D721Med (cell line): ENCODE data around the gene AP1G1.
"Not testable (repeated sequence)": the region's sequence is repeated elsewhere in the genome, so short reads cannot be mapped to it uniquely, and the experiment has no call there.

Experiments used
- DNase-seq: peaks from one replicate; pipeline ENCODE4 v3.0.0; 2011; ENCODE audit warnings: low spot score; ENCODE audit not compliant: insufficient read length
- FAIRE-seq: peaks from 2 replicates; lab custom pipeline; 2011; peaks lifted over from hg19 to GRCh38; lab: Jason Lieb, UNC
- TF ChIP-seq, protein P1 (sequence below): IDR thresholded peaks from 2 replicates; pipeline ENCODE4 v1.5.1; 2012; ENCODE audit warnings: mild to moderate bottlenecking, control low read depth; ENCODE audit not compliant: insufficient read depth; ENCODE audit errors: missing control alignments

The AP1G1 gene

DNA sequence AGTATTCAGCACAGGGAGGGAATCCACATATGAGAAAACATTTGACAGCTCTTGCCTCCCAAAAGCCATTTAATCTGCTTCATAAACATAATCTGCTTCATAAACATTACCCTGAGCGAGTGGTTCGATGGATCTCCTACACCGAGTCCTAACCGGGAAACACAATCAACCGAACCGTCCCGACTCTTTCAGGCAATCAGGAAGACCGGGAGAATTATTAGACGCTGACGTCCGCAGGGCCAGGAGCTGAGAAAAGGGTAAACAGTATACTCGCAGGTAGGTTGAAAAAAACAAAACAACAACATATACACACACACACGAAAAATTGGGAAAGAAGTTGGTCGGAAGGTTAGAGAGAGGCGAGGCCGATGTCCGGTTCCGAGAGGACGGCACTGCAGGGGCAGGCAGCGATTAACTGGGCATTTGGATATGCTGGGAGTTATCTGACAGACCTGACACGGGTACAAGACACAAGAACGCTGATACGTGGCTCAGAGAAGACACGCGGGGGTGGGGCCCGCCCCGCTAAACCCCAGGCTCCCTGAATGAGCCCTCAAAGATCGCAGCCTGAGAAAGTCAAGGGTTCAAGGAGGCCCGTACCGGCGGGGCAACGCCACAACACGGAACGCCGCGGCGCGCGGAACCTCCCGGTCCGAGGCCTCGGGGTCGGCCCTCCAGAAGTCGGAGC is 585 bp downstream of the AP1G1 start:
- FAIRE-seq (no peak), DNase-seq (no peak)
- TF ChIP-seq, protein P1, sequence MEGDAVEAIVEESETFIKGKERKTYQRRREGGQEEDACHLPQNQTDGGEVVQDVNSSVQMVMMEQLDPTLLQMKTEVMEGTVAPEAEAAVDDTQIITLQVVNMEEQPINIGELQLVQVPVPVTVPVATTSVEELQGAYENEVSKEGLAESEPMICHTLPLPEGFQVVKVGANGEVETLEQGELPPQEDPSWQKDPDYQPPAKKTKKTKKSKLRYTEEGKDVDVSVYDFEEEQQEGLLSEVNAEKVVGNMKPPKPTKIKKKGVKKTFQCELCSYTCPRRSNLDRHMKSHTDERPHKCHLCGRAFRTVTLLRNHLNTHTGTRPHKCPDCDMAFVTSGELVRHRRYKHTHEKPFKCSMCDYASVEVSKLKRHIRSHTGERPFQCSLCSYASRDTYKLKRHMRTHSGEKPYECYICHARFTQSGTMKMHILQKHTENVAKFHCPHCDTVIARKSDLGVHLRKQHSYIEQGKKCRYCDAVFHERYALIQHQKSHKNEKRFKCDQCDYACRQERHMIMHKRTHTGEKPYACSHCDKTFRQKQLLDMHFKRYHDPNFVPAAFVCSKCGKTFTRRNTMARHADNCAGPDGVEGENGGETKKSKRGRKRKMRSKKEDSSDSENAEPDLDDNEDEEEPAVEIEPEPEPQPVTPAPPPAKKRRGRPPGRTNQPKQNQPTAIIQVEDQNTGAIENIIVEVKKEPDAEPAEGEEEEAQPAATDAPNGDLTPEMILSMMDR = no peak

GRCh38 chr16:71803305-71803690 is 5.3 kb downstream of the AP1G1 start:
- TF ChIP-seq, protein P1 = no peak
- FAIRE-seq (no peak), DNase-seq (no peak)

DNA sequence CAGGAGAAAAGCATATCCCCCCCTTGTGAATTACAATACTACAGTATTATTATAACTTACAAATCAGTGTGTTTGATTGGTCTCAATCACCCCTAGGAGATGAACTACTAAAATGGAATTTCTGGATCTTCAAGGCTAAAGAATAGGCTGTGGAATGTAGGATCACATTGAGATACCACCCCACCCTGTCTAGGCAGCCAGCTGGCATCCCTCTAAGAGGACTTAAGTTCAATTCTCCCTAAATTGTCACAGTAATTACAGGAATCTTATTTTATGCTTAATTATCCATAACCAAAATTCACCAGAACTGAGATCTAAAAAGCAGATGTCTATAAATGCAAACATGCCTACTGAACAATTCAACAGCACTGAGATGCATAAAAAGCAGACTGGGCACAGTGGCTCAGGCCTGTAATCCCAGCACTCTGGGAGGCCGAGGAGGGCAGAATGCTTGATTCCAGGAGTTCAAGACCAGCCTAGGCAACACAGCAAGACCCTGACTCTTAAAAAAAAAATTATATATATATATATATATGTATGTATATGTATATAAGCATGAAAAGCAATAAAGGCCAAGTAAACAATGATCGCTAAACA is 12.0 kb downstream of the AP1G1 start:
- FAIRE-seq (no peak), DNase-seq (no peak)
- TF ChIP-seq, protein P1 = no peak

DNA sequence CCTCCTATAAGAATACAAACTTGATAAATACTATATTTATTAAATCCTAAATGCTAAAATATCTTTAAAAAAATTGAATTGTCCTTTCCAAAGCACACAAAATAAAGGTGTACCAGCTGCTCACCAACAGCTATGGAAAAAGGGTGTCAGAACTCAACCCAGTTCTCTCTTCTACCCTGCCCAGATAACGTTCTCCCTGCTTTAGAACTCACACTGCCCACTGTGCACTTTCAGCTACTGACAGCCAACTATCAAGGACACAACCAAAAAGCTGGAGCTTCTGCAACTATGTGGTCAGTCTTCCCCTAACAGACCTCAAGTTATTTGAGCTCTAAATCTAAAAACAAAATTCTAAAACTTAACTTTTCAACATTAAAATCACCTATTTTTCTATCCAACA is 13.7 kb downstream of the AP1G1 start:
- TF ChIP-seq, protein P1 = no peak
- DNase-seq (no peak), FAIRE-seq (no peak)

DNA sequence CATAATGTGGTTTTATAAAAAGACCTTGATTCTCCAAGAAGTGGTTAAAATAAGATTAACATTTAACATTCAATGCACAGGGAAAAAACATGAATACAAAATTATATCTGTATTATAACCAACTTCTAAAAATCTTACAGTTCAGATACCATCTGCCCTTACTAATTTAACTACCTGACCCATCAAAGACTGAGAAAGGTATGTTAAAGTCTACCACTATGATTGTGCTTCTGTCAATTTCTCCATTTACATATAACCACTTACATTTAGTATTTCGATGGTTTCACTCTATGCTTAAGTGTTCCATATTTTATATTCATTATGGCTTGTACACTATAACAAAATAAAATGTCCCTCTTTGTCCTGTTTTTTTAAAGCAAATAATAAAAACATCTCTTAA is 14.6 kb downstream of the AP1G1 start:
- TF ChIP-seq, protein P1 = no peak
- no peak for FAIRE-seq

GRCh38 chr16:71792176-71792575 is 16.5 kb downstream of the AP1G1 start:
- DNase-seq (no peak), FAIRE-seq (no peak)
- TF ChIP-seq, protein P1 = no peak

More for the DNA sequence above, 14.6 kb downstream of the AP1G1 start:
- DNase-seq = no peak

DNA sequence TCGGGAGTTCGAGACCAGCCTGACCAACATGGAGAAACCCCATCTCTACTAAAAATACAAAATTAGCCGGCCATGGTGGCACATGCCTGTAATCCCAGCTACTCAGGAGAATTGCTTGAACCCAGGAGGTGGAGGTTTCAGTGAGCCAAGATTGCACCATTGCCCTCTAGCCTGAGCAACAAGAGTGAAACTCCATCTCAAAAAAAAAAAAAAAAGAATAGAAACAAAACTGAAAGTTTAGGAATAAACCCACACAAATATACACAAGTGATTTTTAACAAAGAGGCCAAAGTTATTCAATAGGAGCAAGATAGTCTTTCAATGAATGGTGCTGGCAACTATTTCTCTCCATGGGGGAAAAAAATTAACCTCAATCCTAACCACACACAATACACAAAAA is 18.3 kb downstream of the AP1G1 start:
- not testable (repeated sequence) for FAIRE-seq, DNase-seq

- DNase-seq (no peak), FAIRE-seq (no peak)
- TF ChIP-seq, protein P1 = no peak
Observed at GRCh38 chr16:71789136-71789535, 19.5 kb downstream of the AP1G1 start.
